ENCODE data around the gene OPCML.

The OPCML gene

GRCh38 chr11:132686886-132687285 is 845.4 kb downstream of the OPCML start:
- no peak for DNase-seq

GRCh38 chr11:132685174-132685611 is 847.1 kb downstream of the OPCML start:
- no peak for DNase-seq

GRCh38 chr11:132683602-132684001 is 848.7 kb downstream of the OPCML start:
- no peak for DNase-seq

GRCh38 chr11:132681971-132682370 is 850.3 kb downstream of the OPCML start:
- peak; percentile 1 for DNase-seq

- no peak for DNase-seq
These were observed 851.7 kb downstream of the OPCML start for GRCh38 chr11:132680584-132680983.

GRCh38 chr11:132674151-132674550 is 858.1 kb downstream of the OPCML start:
- no peak for DNase-seq

GRCh38 chr11:132671851-132672370 is 860.4 kb downstream of the OPCML start:
- no peak for DNase-seq

- no peak for DNase-seq
These were observed 861.2 kb downstream of the OPCML start for GRCh38 chr11:132670921-132671675.

GRCh38 chr11:132669949-132670348 is 862.4 kb downstream of the OPCML start:
- no peak for DNase-seq

- no peak for DNase-seq
These were observed 867.1 kb downstream of the OPCML start for GRCh38 chr11:132665205-132665604.

GRCh38 chr11:132658696-132659095 is 873.6 kb downstream of the OPCML start:
- DNase-seq: no peak

GRCh38 chr11:132658004-132658403 is 874.3 kb downstream of the OPCML start:
- no peak for DNase-seq

GRCh38 chr11:132655187-132655855 is 877.0 kb downstream of the OPCML start:
- no peak for DNase-seq

- no peak for DNase-seq
These were observed 879.1 kb downstream of the OPCML start for GRCh38 chr11:132653237-132653636.

GRCh38 chr11:132650969-132651720 is 881.2 kb downstream of the OPCML start:
- no peak for DNase-seq

- DNase-seq: no peak
These were observed 883.0 kb downstream of the OPCML start for GRCh38 chr11:132649277-132649676.

- no peak for DNase-seq
These were observed 883.5 kb downstream of the OPCML start for GRCh38 chr11:132648851-132649250.

GRCh38 chr11:132646890-132647289 is 885.4 kb downstream of the OPCML start:
- no peak for DNase-seq

- no peak for DNase-seq
These were observed 887.6 kb downstream of the OPCML start for GRCh38 chr11:132644520-132645239.

- no peak for DNase-seq
These were observed 889.1 kb downstream of the OPCML start for GRCh38 chr11:132643239-132643638.

- no peak for DNase-seq
These were observed 891.3 kb downstream of the OPCML start for GRCh38 chr11:132640952-132641351.

GRCh38 chr11:132639986-132640385 is 892.3 kb downstream of the OPCML start:
- no peak for DNase-seq

- no peak for DNase-seq
These were observed 892.9 kb downstream of the OPCML start for GRCh38 chr11:132639403-132639802.
